IMR-90 (cell line): ENCODE measurements around the gene VASN.

Experiments
- CEBPB ChIP-seq: IDR thresholded peaks from 2 replicates; pipeline ENCODE4 v1.6.1; 2012; ENCODE audit warnings: low read depth, low read length, improper control_type of control experiment
- CHD1 ChIP-seq: IDR thresholded peaks from 2 replicates; pipeline ENCODE4 v1.6.1; 2012; ENCODE audit warnings: low read depth, low read length, improper control_type of control experiment
- CTCF ChIP-seq: conservative IDR thresholded peaks from 2 replicates; pipeline ENCODE4 v1.5.1; 2012; ENCODE audit warnings: mild to moderate bottlenecking, low read depth, low read length, improper control_type of control experiment
- MAFK ChIP-seq: IDR thresholded peaks from 2 replicates; pipeline ENCODE4 v1.6.1; 2012; ENCODE audit warnings: low read depth, low read length, improper control_type of control experiment
- MXI1 ChIP-seq: IDR thresholded peaks from 2 replicates; pipeline ENCODE4 v1.6.1; 2012; ENCODE audit warnings: low read depth, mild to moderate bottlenecking, low read length, moderate library complexity, borderline replicate concordance
- POLR2A ChIP-seq: IDR thresholded peaks from 2 replicates; pipeline ENCODE4 v1.6.1; 2012; ENCODE audit warnings: mild to moderate bottlenecking, low read depth, low read length
- RFX5 ChIP-seq: IDR thresholded peaks from 2 replicates; pipeline ENCODE4 v1.8.0; 2012; ENCODE audit warnings: low read depth, mild to moderate bottlenecking, low read length, moderate library complexity

GRCh38 chr16:4376893-4377572, 5.4 kb downstream of the VASN start:
- TF ChIP-seq CTCF (no peak), POLR2A (no peak), CHD1 (no peak), MAFK (no peak), CEBPB (peak; percentile 67), MXI1 (no peak), RFX5 (no peak)
